T-cell (primary cell): ENCODE data around the gene CTNNA1. TPM values are rescaled to one million over a fixed set of nuclear protein-coding genes. Genes with fewer than 3 reads are reported as not detected.
"Not testable (repeated sequence)": the region's sequence is repeated elsewhere in the genome, so short reads cannot be mapped to it uniquely, and the experiment has no call there.

Experiments
- ATAC-seq, 4 experiments: fragments of 200-7000 bp in 3 of 4; fragments of 150-1000 bp in 1 of 4; cut with Tn5 transposase; replicated peaks in 1 of 4; 1 replicate in 3 of 4; 2 replicates in 1 of 4; pipeline ENCODE4 v1.10.0; 2021; ENCODE audit warnings: moderate library complexity in 3 of 4, mild to moderate bottlenecking in 2 of 4, moderate number of reproducible peaks in 1 of 4
- CTCF ChIA-PET, 2 donors: fragments of 300-600 bp; sonication (Branson Sonifier 250); formaldehyde crosslinking; loops; one replicate each; lab custom pipeline; 2022; ENCODE audit warnings: antibody characterized with exemption in 2 of 2; lab: Charles Lee
- POLR2A ChIA-PET, 2 donors: fragments of 300-600 bp; sonication (Branson Sonifier 250); formaldehyde crosslinking; loops; one replicate each; lab custom pipeline; 2022; ENCODE audit warnings: antibody characterized with exemption in 2 of 2; lab: Charles Lee
- DNase-seq, 35 experiments: peaks; one replicate each; pipeline versions ENCODE4 v3.0.0 to v3.0.0-alpha.2; 2013 to 2023
- H3K27ac ChIP-seq: one replicate; pipeline ENCODE4 v1.5.1; 2013; ENCODE audit warnings: low read length
- H3K27me3 ChIP-seq, 2 experiments: replicated peaks in 1 of 2; 1 replicate in 1 of 2; 2 replicates in 1 of 2; pipeline versions ENCODE4 v1.6.1 to v1.7.0; 2013; ENCODE audit warnings: low read length in 1 of 2, mixed read lengths in 1 of 2; ENCODE audit not compliant: control insufficient read depth in 2 of 2, insufficient read depth in 2 of 2; ENCODE audit errors: extremely low read depth in 1 of 2
- H3K36me3 ChIP-seq, 2 donors: 1 replicate in 1 of 2; 2 replicates in 1 of 2; pipeline versions ENCODE4 v1.6.1 to v1.7.0; 2013; ENCODE audit warnings: low read length in 1 of 2; ENCODE audit not compliant: control insufficient read depth in 2 of 2, insufficient read depth in 1 of 2; ENCODE audit errors: extremely low read depth in 1 of 2
- H3K4me1 ChIP-seq, 2 experiments: 1 replicate in 1 of 2; 2 replicates in 1 of 2; pipeline versions ENCODE4 v1.6.1 to v1.7.0; 2013; ENCODE audit warnings: low read length in 2 of 2, mixed read lengths in 1 of 2; ENCODE audit not compliant: insufficient read depth in 2 of 2, control insufficient read depth in 1 of 2; ENCODE audit errors: extremely low read depth in 1 of 2
- H3K4me3 ChIP-seq, 2 donors: 1 replicate in 1 of 2; 2 replicates in 1 of 2; pipeline versions ENCODE4 v1.5.1 to v1.7.0; 2013; ENCODE audit warnings: mild to moderate bottlenecking in 2 of 2, low read length in 1 of 2, moderate library complexity in 1 of 2; ENCODE audit not compliant: control insufficient read depth in 1 of 2; ENCODE audit errors: extremely low read depth in 1 of 2
- H3K9me3 ChIP-seq: 2 replicates; pipeline ENCODE4 v1.7.0; 2013
- H3K27ac Mint-ChIP-seq, 2 donors: one replicate each; pipeline ENCODE4 v1.8.0; 2020 to 2021; ENCODE audit warnings: mild to moderate bottlenecking in 2 of 2, mixed read lengths in 2 of 2
- H3K27me3 Mint-ChIP-seq, 2 donors: one replicate each; pipeline ENCODE4 v1.8.0; 2021 to 2022; ENCODE audit warnings: mixed read lengths in 2 of 2
- H3K36me3 Mint-ChIP-seq: one replicate; pipeline ENCODE4 v1.8.0; 2021; ENCODE audit warnings: mixed read lengths
- H3K4me1 Mint-ChIP-seq, 3 donors: one replicate each; pipeline ENCODE4 v1.8.0; 2020 to 2022; ENCODE audit warnings: mixed read lengths in 3 of 3, mild to moderate bottlenecking in 1 of 3
- H3K4me3 Mint-ChIP-seq, 3 donors: one replicate each; pipeline ENCODE4 v1.8.0; 2020 to 2022; ENCODE audit warnings: mild to moderate bottlenecking in 3 of 3, mixed read lengths in 3 of 3, moderate library complexity in 3 of 3
- H3K9me3 Mint-ChIP-seq, 3 donors: one replicate each; pipeline ENCODE4 v1.8.0; 2020 to 2022; ENCODE audit warnings: mixed read lengths in 3 of 3
- WGBS: methylation state at CpG from one replicate; pipeline ENCODE4 v1.1.5; 2013; ENCODE audit warnings: missing lambda C conversion rate; ENCODE audit not compliant: insufficient coverage; 5-methylcytosine and 5-hydroxymethylcytosine counted together
- total RNA-seq, 35 experiments: library from RNA in 6 of 35; stranded (reverse) in 6 of 35; fragments of 120-200 nt in 1 of 35; gene quantifications; one replicate each; pipeline versions ENCODE4 v1.2.1 to v1.2.4 and lab custom pipeline; 2013 to 2026

CTNNA1 gene
- total RNA-seq (10 to 100 TPM; 13.5 to 33.3 (median 18.5) TPM), total RNA-seq (lab: John Stamatoyannopoulos, UW) (10.2 to 109 (median 28.4) reads per million in 29 experiments)
- 16.9 TPM for total RNA-seq (2013)

DNA sequence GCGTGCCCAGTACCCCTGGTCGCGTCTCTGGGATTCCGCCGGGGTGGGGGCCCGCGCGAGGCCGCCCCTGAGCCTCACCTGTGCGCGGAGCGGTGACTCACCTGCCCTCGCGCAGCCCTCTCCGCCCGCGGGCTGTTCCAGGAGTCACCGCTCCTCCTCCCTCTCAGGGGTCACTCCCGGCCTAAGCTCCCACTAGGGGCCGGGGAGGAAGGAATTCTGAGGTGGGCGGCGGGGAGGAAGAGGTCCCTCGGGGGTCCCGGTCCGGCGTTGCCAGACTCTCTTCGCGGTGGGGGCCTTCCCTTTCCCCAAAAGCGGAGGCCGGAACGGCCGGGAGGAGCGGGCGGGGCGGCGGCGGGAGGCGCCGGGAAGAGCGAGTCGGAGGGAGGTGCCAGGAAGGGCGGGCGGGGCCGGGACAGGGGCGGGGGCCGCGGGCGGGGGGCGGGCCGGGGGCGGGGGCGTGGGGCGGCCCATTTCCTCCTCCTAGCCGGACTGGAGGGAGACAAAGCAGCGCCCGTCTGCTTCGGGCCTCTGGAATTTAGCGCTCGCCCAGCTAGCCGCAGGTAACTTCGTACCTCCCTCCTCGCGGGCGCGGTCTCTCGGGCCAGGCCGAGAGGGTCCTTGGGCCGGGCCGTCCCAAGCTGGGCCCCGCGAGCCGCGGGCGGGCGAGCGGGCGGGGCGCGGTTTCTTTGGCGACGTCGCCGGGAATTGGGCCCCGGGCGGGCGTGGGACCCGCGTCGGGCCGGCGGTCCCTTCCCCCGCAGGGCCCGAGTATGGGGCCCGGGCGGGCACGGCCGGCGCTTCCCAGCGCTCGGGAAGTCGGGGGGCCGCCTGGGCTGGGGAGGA, at the start of gene CTNNA1:
TSS of gene CTNNA1 (plus strand) at position 475 of the 843 bp plus-strand sequence. CDS start 28,500 bp downstream, outside the sequence.
- peak within 1 kb of the TSS; percentile 12 to 16 for H3K27ac Mint-ChIP-seq
- CTCF ChIA-PET, result interaction anchor here in 1 of 2 donors (0.7 kb wide), 3 partner anchors 12 to 173 kb away, joined by 3 to 4 read pairs (median 4); no protein-coding TSS in a partner anchor

GRCh38 chr5:138703777-138704176, 49.4 kb upstream of the CTNNA1 start:
- not testable (repeated sequence) for H3K27ac ChIP-seq, H3K9me3 Mint-ChIP-seq, H3K36me3 Mint-ChIP-seq, H3K4me3 ChIP-seq, H3K4me3 Mint-ChIP-seq, H3K4me1 ChIP-seq, H3K9me3 ChIP-seq, ATAC-seq, H3K4me1 Mint-ChIP-seq, H3K27ac Mint-ChIP-seq, DNase-seq, H3K36me3 ChIP-seq
- ChIA-PET POLR2A (interaction anchor here (0.6 kb wide), 2 partner anchors 648 to 901 kb away, joined by 3 to 4 read pairs; no protein-coding TSS in a partner anchor), CTCF (interaction anchor here in 1 of 2 donors (0.7 kb wide), 1 partner anchor 11 kb away, joined by 3 read pairs; no protein-coding TSS in a partner anchor)
- H3K27me3 Mint-ChIP-seq, result peaks cover 74 to 81% of the 10 kb centered on the region in 2 donors
- peaks cover 0 to 47% of the 10 kb centered on the region in 2 experiments for H3K27me3 ChIP-seq
- WGBS, result no CpG with 5 or more reads among the region's 3 CpGs

More for the DNA sequence above, at the start of gene CTNNA1:
- Mint-ChIP-seq H3K9me3 (no peaks in the 10 kb centered on the region), H3K4me3 (peak within 1 kb of the TSS; percentile 67 to 81 (median 79)), H3K27me3 (peaks cover 32 to 36% of the 10 kb centered on the region in 2 donors), H3K4me1 (peaks cover 12 to 27% (median 21%) of the 10 kb centered on the region in 3 donors), H3K36me3 (peaks cover 4% of the 10 kb centered on the region)
- under 1% methylated on average over 50 of the region's 102 CpGs for WGBS
- DNase-seq, result peak in 25 of 35 experiments; percentile 2 to 61 (median 15)
- Histone ChIP-seq H3K4me1 (peaks cover 6 to 20% of the 10 kb centered on the region in 2 experiments), H3K27me3 (peaks cover 0 to 27% of the 10 kb centered on the region in 2 experiments), H3K27ac (no peak within 1 kb of the TSS), H3K9me3 (peaks cover 4% of the 10 kb centered on the region), H3K36me3 (no peaks in the 10 kb centered on the region), H3K4me3 (peak within 1 kb of the TSS; percentile 54 to 82)
- POLR2A ChIA-PET, result no interaction called here
- peak; percentile 69 to 81 (median 72) for ATAC-seq

- H3K36me3 Mint-ChIP-seq, result no peaks in the 10 kb centered on the region
- DNase-seq (no peak), ATAC-seq (no peak)
- Histone ChIP-seq H3K27ac (no peak overlapping the region), H3K36me3 (no peaks in the 10 kb centered on the region), H3K9me3 (no peaks in the 10 kb centered on the region), H3K27me3 (peaks cover 0 to 45% of the 10 kb centered on the region in 2 experiments), H3K4me1 (no peaks in the 10 kb centered on the region), H3K4me3 (no peak overlapping the region)
- no peak overlapping the region for H3K27ac Mint-ChIP-seq
- H3K4me1 Mint-ChIP-seq, result no peaks in the 10 kb centered on the region
- no peaks in the 10 kb centered on the region for H3K9me3 Mint-ChIP-seq
- ChIA-PET POLR2A (no interaction called here), CTCF (interaction anchor here in 1 of 2 donors (0.6 kb wide), 1 partner anchor 126 kb away, joined by 10 read pairs; no protein-coding TSS in a partner anchor)
- H3K4me3 Mint-ChIP-seq, result no peak overlapping the region
- H3K27me3 Mint-ChIP-seq, result peaks cover 73 to 74% of the 10 kb centered on the region in 2 donors
- WGBS, result no CpG with 5 or more reads among the region's 3 CpGs
Measured at GRCh38 chr5:138705007-138705406, 48.2 kb upstream of the CTNNA1 start.

DNA sequence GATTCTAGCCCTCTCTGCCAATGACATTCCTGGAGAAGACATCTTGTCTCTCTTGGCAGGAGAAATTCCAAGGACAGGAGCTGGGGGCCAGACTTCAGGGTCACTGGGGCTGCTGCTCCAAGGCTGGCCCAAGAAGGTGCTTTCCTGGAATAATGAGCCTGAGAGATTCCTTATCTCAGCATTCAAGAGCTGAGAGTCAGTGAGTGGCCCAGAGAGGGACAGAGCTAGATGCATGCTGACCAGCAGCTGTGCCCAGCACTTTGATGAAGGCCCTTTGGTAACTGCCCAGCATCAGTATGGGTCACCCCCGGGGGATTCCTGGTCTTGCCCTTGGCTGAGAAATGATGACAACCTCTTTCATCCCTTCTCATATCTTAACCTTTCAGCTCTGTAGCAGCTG, 47.7 kb upstream of the CTNNA1 start:
- Mint-ChIP-seq H3K4me1 (no peaks in the 10 kb centered on the region), H3K9me3 (no peaks in the 10 kb centered on the region), H3K4me3 (no peak overlapping the region), H3K27me3 (peaks cover 71 to 73% of the 10 kb centered on the region in 2 donors), H3K27ac (no peak overlapping the region), H3K36me3 (no peaks in the 10 kb centered on the region)
- ChIA-PET POLR2A (no interaction called here), CTCF (interaction anchor here in 1 of 2 donors (0.6 kb wide), 1 partner anchor 127 kb away, joined by 10 read pairs; no protein-coding TSS in a partner anchor)
- no peak for DNase-seq
- Histone ChIP-seq H3K36me3 (no peaks in the 10 kb centered on the region), H3K4me1 (no peaks in the 10 kb centered on the region), H3K27ac (no peak overlapping the region), H3K27me3 (peaks cover 0 to 47% of the 10 kb centered on the region in 2 experiments), H3K9me3 (no peaks in the 10 kb centered on the region), H3K4me3 (no peak overlapping the region)
- no peak for ATAC-seq
- WGBS, result 80% methylated on average over 1 of the region's 1 CpG

- no peak overlapping the region for H3K27ac Mint-ChIP-seq
- Histone ChIP-seq H3K27ac (no peak overlapping the region), H3K9me3 (no peaks in the 10 kb centered on the region), H3K36me3 (no peaks in the 10 kb centered on the region), H3K4me3 (no peak overlapping the region), H3K4me1 (no peaks in the 10 kb centered on the region), H3K27me3 (peaks cover 0 to 51% of the 10 kb centered on the region in 2 experiments)
- peaks cover 68 to 73% of the 10 kb centered on the region in 2 donors for H3K27me3 Mint-ChIP-seq
- no peaks in the 10 kb centered on the region for H3K9me3 Mint-ChIP-seq
- no peaks in the 10 kb centered on the region for H3K36me3 Mint-ChIP-seq
- DNase-seq, result no peak
- ChIA-PET CTCF (no interaction called here), POLR2A (interaction anchor here in 1 of 2 donors (0.5 to 0.7 kb wide), 2 partner anchors 78 to 329 kb away, joined by 3 to 4 read pairs; no protein-coding TSS in a partner anchor)
- no peak for ATAC-seq
- no peaks in the 10 kb centered on the region for H3K4me1 Mint-ChIP-seq
- H3K4me3 Mint-ChIP-seq, result no peak overlapping the region
- 86% methylated on average over 4 of the region's 10 CpGs for WGBS
Measured at GRCh38 chr5:138706655-138707480, 46.4 kb upstream of the CTNNA1 start.

GRCh38 chr5:138708791-138709190, 44.4 kb upstream of the CTNNA1 start:
- Mint-ChIP-seq H3K36me3 (no peaks in the 10 kb centered on the region), H3K4me1 (no peaks in the 10 kb centered on the region), H3K27me3 (peaks cover 65 to 72% of the 10 kb centered on the region in 2 donors)

More at GRCh38 chr5:138708791-138709190, 44.4 kb upstream of the CTNNA1 start:
- no peak for DNase-seq
- H3K36me3 ChIP-seq, result no peaks in the 10 kb centered on the region
- ChIA-PET CTCF (no interaction called here), POLR2A (no interaction called here)
- no peak overlapping the region for H3K27ac ChIP-seq
- WGBS, result no CpG with 5 or more reads among the region's 6 CpGs
- Mint-ChIP-seq H3K27ac (no peak overlapping the region), H3K9me3 (no peaks in the 10 kb centered on the region), H3K4me3 (no peak overlapping the region)
- H3K4me3 ChIP-seq, result no peak overlapping the region
- H3K9me3 ChIP-seq, result no peaks in the 10 kb centered on the region
- H3K27me3 ChIP-seq, result peaks cover 0 to 56% of the 10 kb centered on the region in 2 experiments
- H3K4me1 ChIP-seq, result no peaks in the 10 kb centered on the region
- ATAC-seq, result no peak
